Activated CD8-positive, alpha-beta memory T cell treated with anti-CD3 and anti-CD28 coated beads, Interleukin-2, amount 10 ng/mL, durations not matched to agents 7 days and 5 days (primary cell): ENCODE data around the gene MIF. TPM values are rescaled to one million over a fixed set of nuclear protein-coding genes. Genes with fewer than 3 reads are reported as not detected.
"Not testable (repeated sequence)": the region's sequence is repeated elsewhere in the genome, so short reads cannot be mapped to it uniquely, and the experiment has no call there.

Experiments
- ATAC-seq: fragments of 150-1000 bp; cut with Tn5 transposase; one replicate; pipeline ENCODE4 v1.10.0; 2021; ENCODE audit warnings: moderate library complexity
- CTCF ChIA-PET: fragments of 350-600 bp; sonication (Branson Sonifier 250); formaldehyde crosslinking; loops from one replicate; lab custom pipeline; 2021; ENCODE audit warnings: antibody characterized with exemption; lab: Charles Lee
- DNase-seq: peaks from one replicate; pipeline ENCODE4 v3.0.0-alpha.2; 2020
- H3K27ac Mint-ChIP-seq: one replicate; pipeline ENCODE4 v1.8.0; 2021; ENCODE audit warnings: mild to moderate bottlenecking, mixed read lengths
- H3K27me3 Mint-ChIP-seq: one replicate; pipeline ENCODE4 v1.8.0; 2021; ENCODE audit warnings: mixed read lengths
- H3K36me3 Mint-ChIP-seq: one replicate; pipeline ENCODE4 v1.8.0; 2021; ENCODE audit warnings: mild to moderate bottlenecking, mixed read lengths
- H3K4me1 Mint-ChIP-seq: one replicate; pipeline ENCODE4 v1.8.0; 2021; ENCODE audit warnings: mixed read lengths
- H3K4me3 Mint-ChIP-seq: one replicate; pipeline ENCODE4 v1.8.0; 2021; ENCODE audit warnings: mild to moderate bottlenecking, moderate library complexity, mixed read lengths
- H3K9me3 Mint-ChIP-seq: one replicate; pipeline ENCODE4 v1.8.0; 2022; ENCODE audit warnings: low read depth, mixed read lengths
- total RNA-seq, 2 experiments: library from RNA; stranded (reverse); gene quantifications; one replicate each; pipeline ENCODE4 v1.2.3, GENCODE V29; 2021

MIF gene
- total RNA-seq, 2 experiments from 2014 or later, result 730 to 765 TPM

GRCh38 chr22:23898006-23898974 lies 4.1 kb downstream of the MIF start:
- DNase-seq (no peak), ATAC-seq (no peak)
- CTCF ChIA-PET, result interaction anchor here (1.1 to 1.6 kb wide), 2 partner anchors 15 to 127 kb away, joined by 4 to 5 read pairs; no protein-coding TSS in a partner anchor
- Mint-ChIP-seq H3K27ac (no peak overlapping the region), H3K4me3 (no peak overlapping the region), H3K27me3 (no peaks in the 10 kb centered on the region), H3K4me1 (peaks cover 30% of the 10 kb centered on the region), H3K9me3 (peaks cover 1% of the 10 kb centered on the region), H3K36me3 (peaks cover 48% of the 10 kb centered on the region)

DNA sequence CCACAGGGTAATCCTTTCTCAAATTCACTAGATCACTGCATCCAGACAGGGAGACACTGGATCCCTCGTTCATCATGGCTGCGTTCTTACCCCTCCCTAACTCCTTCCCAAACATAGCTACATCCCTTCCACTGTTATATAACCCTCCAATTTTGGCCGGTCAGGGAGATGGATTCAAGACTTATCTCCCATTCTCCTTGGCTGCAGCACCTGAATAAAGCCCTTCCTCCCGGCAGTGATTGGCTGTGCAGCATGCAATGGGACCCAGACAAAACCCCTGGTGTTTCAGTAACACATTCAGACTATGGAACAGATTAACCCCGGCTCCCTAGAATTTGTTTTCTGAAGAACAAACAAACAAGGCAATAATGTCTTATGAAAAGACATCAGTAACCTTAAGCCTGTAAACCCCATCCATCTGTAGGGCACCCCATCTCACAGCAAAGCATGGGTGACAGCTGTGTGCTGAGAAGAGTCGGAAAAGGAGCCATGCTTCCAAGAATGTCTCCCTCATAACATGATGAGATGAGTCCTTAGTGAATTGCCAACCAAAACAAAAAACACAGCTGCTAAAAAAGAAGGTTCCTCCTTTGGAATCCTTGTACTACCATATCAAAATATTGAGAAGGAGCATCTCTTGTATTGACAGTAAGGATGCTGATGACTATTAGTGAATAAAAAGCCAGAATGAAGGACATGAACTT lies 5.0 kb downstream of the MIF start:
- DNase-seq (no peak), ATAC-seq (no peak)
- Mint-ChIP-seq H3K9me3 (peaks cover 1% of the 10 kb centered on the region), H3K4me3 (no peak overlapping the region), H3K27ac (no peak overlapping the region), H3K36me3 (peaks cover 48% of the 10 kb centered on the region), H3K27me3 (no peaks in the 10 kb centered on the region), H3K4me1 (peaks cover 23% of the 10 kb centered on the region)
- CTCF ChIA-PET, result interaction anchor here (1.1 kb wide), 1 partner anchor 128 kb away, joined by 5 read pairs; no protein-coding TSS in a partner anchor

DNA sequence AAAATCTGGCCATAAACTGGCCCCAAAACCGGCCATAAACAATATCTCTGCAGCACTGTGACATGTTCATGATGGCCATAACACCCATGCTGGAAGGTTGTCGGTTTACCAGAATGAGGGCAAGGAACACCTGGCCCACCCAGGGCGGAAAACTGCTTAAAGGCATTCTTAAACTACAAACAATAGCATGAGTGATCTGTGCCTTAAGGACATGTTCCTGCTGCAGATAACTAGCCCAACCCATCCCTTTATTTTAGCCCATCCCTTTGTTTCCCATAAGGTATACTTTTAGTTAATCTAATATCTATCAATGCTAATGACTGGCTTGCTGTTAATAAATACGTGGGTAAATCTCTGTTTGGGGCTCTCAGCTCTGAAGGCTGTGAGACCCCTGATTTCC lies 6.0 kb downstream of the MIF start:
- H3K27ac Mint-ChIP-seq, H3K4me3 Mint-ChIP-seq, H3K9me3 Mint-ChIP-seq, DNase-seq, H3K27me3 Mint-ChIP-seq, ATAC-seq, CTCF ChIA-PET: not testable (repeated sequence)
- peaks cover 43% of the 10 kb centered on the region for H3K36me3 Mint-ChIP-seq
- peaks cover 23% of the 10 kb centered on the region for H3K4me1 Mint-ChIP-seq

DNA sequence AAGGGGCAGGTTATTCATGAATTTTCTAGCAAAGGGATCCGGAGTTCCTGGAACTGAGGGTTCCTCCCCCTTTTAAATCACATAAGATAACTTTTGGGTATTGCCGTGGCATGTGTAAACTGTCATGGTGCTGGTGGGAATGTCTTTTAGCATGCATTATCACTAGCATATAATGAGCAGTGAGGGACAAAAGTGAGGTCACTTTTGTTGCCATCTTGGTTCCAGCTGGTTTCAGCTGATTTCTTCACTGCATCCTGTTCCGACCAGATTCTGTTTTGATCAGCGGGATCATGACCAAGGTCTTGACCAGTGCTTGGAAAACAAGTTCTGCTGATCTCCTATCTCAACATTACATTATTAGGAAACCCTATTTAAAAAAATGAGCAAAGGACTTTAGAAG lies 7.4 kb downstream of the MIF start:
- Mint-ChIP-seq H3K27me3 (no peaks in the 10 kb centered on the region), H3K36me3 (peaks cover 34% of the 10 kb centered on the region), H3K4me3 (no peak overlapping the region), H3K9me3 (peaks cover 1% of the 10 kb centered on the region), H3K4me1 (peaks cover 13% of the 10 kb centered on the region), H3K27ac (no peak overlapping the region)
- ATAC-seq (no peak), DNase-seq (no peak)
- CTCF ChIA-PET, result no interaction called here

- CTCF ChIA-PET, result interaction anchor here (1.2 to 2.0 kb wide), 3 partner anchors 9 to 45 kb away, joined by 3 to 8 read pairs (median 4); partner anchors contain the start of gene MIF
- H3K4me3 Mint-ChIP-seq, result no peak overlapping the region
- DNase-seq, result no peak
Measured at GRCh38 chr22:23903328-23903971, 9.3 kb downstream of the MIF start.

GRCh38 chr22:23904573-23905254 lies 10.5 kb downstream of the MIF start:
- Mint-ChIP-seq H3K36me3 (peaks cover 13% of the 10 kb centered on the region), H3K4me1 (peaks cover under 1% of the 10 kb centered on the region), H3K27me3 (no peaks in the 10 kb centered on the region), H3K27ac (no peak overlapping the region), H3K4me3 (no peak overlapping the region), H3K9me3 (peaks cover under 1% of the 10 kb centered on the region)
- ATAC-seq (no peak), DNase-seq (no peak)
- CTCF ChIA-PET, result interaction anchor here (2.0 kb wide), 1 partner anchor 11 kb away, joined by 8 read pairs; the partner anchor contains the start of gene MIF

More at GRCh38 chr22:23903328-23903971, 9.3 kb downstream of the MIF start:
- ATAC-seq, result no peak
- H3K36me3 Mint-ChIP-seq, result peaks cover 21% of the 10 kb centered on the region
- H3K4me1 Mint-ChIP-seq, result peaks cover 2% of the 10 kb centered on the region
- H3K9me3 Mint-ChIP-seq, result peaks cover 1% of the 10 kb centered on the region
- H3K27ac Mint-ChIP-seq, result no peak overlapping the region
- no peaks in the 10 kb centered on the region for H3K27me3 Mint-ChIP-seq

- Mint-ChIP-seq H3K4me3 (no peak overlapping the region), H3K27ac (no peak overlapping the region), H3K36me3 (peaks cover 1% of the 10 kb centered on the region), H3K27me3 (no peaks in the 10 kb centered on the region), H3K4me1 (peaks cover 2% of the 10 kb centered on the region), H3K9me3 (no peaks in the 10 kb centered on the region)
- DNase-seq (no peak), ATAC-seq (no peak)
- CTCF ChIA-PET, result no interaction called here
Measured at GRCh38 chr22:23906641-23907040, 12.5 kb downstream of the MIF start.

DNA sequence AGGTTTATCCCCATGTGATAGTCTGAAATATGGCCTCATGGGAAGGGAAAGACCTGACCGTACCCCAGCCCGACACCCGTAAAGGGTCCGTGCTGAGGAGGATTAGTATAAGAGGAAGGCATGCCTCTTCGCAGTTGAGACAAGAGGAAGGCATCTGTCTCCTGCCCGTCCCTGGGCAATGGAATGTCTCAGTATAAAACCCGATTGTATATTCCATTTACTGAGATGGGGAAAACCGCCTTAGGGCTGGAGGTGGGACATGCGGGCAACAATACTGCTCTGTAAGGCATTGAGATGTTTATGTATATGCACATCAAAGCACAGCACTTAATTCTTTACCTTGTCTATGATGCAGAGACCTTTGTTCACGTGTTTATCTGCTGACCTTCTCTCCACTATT lies 13.2 kb downstream of the MIF start:
- ATAC-seq, H3K9me3 Mint-ChIP-seq, H3K27ac Mint-ChIP-seq, H3K36me3 Mint-ChIP-seq, CTCF ChIA-PET, H3K4me1 Mint-ChIP-seq, H3K27me3 Mint-ChIP-seq, H3K4me3 Mint-ChIP-seq, DNase-seq: not testable (repeated sequence)

DNA sequence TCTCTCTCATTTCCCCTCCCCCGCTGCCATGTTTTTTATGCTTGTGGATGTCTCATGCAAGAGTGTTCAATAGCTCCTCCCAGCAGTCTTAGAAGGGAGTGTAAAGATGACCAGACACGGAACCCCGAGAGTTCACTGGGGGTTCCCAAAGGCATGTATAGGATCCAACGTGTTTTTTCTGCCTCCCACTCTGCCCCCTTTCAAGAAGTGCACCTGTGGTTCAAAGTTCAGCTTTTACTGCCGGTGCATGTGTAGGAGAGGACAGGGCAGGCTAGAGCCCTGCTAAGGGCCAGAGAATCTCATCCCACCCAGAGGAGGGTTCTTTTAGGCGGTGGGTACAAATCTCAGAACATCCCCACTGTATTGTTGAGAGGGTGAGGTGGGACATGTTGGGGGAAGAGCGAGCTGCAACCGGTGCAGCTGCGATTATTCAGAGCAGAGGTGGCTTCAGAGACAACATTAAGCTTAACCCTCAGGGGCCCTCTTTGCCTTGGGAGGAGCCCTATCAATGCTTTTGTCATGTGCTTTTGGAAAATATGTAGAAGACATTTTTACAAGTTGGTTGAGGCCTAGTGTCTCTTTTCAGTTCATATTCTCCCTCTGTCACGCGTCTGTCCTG lies 14.5 kb downstream of the MIF start:
- Mint-ChIP-seq H3K36me3 (peaks cover 3% of the 10 kb centered on the region), H3K4me1 (peaks cover 16% of the 10 kb centered on the region), H3K4me3 (no peak overlapping the region), H3K9me3 (no peaks in the 10 kb centered on the region), H3K27ac (no peak overlapping the region), H3K27me3 (no peaks in the 10 kb centered on the region)
- DNase-seq (no peak), ATAC-seq (no peak)
- CTCF ChIA-PET, result interaction anchor here (6.5 kb wide), 1 partner anchor 15 kb away, joined by 37 read pairs; the partner anchor contains the start of gene MIF

DNA sequence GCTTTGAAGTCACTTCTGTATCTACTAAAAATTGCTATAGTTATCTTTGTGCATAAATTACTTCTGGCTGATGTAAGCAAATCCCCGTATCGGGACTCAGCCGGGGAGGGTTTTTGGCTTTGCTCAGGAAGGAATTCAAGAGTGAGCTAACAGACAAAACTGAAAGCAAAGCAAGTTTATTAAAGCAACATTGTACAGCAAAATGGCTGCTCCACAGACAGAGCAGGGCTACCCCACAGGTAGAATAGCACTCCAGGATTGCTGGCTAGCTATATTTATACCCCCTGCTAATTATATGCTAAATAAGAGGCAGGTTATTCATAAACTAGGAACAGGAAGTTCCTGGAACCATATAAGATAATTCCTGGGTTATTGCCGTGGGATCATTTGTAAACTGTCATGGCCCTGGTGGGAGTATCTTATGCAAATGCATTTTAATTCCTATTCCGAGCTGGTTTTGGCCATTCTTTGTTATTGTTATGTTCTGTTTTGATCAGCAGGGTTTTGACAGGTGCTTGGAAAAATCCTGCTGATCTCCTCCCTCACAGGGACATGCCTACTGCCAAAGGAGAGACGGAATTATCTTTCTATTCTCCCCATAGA lies 15.2 kb downstream of the MIF start:
- H3K4me1 Mint-ChIP-seq, result peaks cover 18% of the 10 kb centered on the region
- CTCF ChIA-PET, result interaction anchor here (0.6 to 6.5 kb wide), 3 partner anchors 16 to 379 kb away, joined by 3 to 37 read pairs (median 3); partner anchors contain the start of gene MIF
- no peaks in the 10 kb centered on the region for H3K27me3 Mint-ChIP-seq

GRCh38 chr22:23910496-23911190 lies 16.5 kb downstream of the MIF start:
- ATAC-seq (no peak), DNase-seq (peak; percentile 22)
- CTCF ChIA-PET, result interaction anchor here (1.0 to 6.5 kb wide), 4 partner anchors 17 to 264 kb away, joined by 3 to 37 read pairs (median 3); partner anchors contain the start of gene MIF
- peaks cover 3% of the 10 kb centered on the region for H3K36me3 Mint-ChIP-seq
- no peak overlapping the region for H3K4me3 Mint-ChIP-seq
- H3K9me3 Mint-ChIP-seq, result no peaks in the 10 kb centered on the region
- peaks cover 24% of the 10 kb centered on the region for H3K4me1 Mint-ChIP-seq
- no peaks in the 10 kb centered on the region for H3K27me3 Mint-ChIP-seq
- H3K27ac Mint-ChIP-seq, result no peak overlapping the region

More for the DNA sequence above, 15.2 kb downstream of the MIF start:
- no peaks in the 10 kb centered on the region for H3K9me3 Mint-ChIP-seq
- no peak overlapping the region for H3K27ac Mint-ChIP-seq
- H3K36me3 Mint-ChIP-seq, result peaks cover 3% of the 10 kb centered on the region
- ATAC-seq (no peak), DNase-seq (peak; percentile 12)
- no peak overlapping the region for H3K4me3 Mint-ChIP-seq
